SU-DHL-6 (cell line): Measurements from ENCODE around the gene SLC4A3.

Experiments
- H2AFZ ChIP-seq: fragments of 200-600 bp; sonication (generic); 2 replicates; pipeline ENCODE4 v1.6.1; 2014; ENCODE audit warnings: low read depth, mild to moderate bottlenecking, moderate library complexity, mixed read lengths, antibody characterized with exemption, low read length; ENCODE audit not compliant: severe bottlenecking
- H3F3A ChIP-seq: fragments of 200-600 bp; shearing (Covaris generic); 2 replicates; pipeline ENCODE4 v1.6.0; 2016; ENCODE audit warnings: antibody characterized with exemption, mild to moderate bottlenecking; ENCODE audit not compliant: insufficient read depth
- H3K27ac ChIP-seq: fragments of 200-600 bp; sonication (generic); 2 replicates; pipeline ENCODE4 v1.5.1; 2016; ENCODE audit warnings: low read depth, mild to moderate bottlenecking, low read length, moderate library complexity, mixed read lengths
- H3K27me3 ChIP-seq: fragments of 200-600 bp; sonication (generic), shearing (Covaris generic); 2 replicates; pipeline ENCODE4 v1.6.0; 2014; ENCODE audit warnings: mild to moderate bottlenecking, low read length
- H3K36me3 ChIP-seq: fragments of 200-600 bp; sonication (generic); 2 replicates; pipeline ENCODE4 v1.6.1; 2014; ENCODE audit warnings: mild to moderate bottlenecking, low read length, mixed read lengths
- H3K4me2 ChIP-seq: fragments of 300-600, 200-600 bp; shearing (Covaris generic), sonication (generic); 2 replicates; pipeline ENCODE4 v1.6.0; 2014; ENCODE audit warnings: low read length, low read depth, mild to moderate bottlenecking; ENCODE audit not compliant: poor library complexity, severe bottlenecking
- H3K4me3 ChIP-seq: fragments of 200-600 bp; sonication (generic); 2 replicates; pipeline ENCODE4 v1.5.1; 2014; ENCODE audit warnings: antibody characterized with exemption, low read length, mild to moderate bottlenecking, mixed read lengths; ENCODE audit not compliant: insufficient read depth, poor library complexity, severe bottlenecking
- H3K79me2 ChIP-seq: fragments of 200-600 bp; sonication (generic); 2 replicates; pipeline ENCODE4 v1.6.1; 2014; ENCODE audit warnings: mild to moderate bottlenecking, low read length, moderate library complexity; ENCODE audit not compliant: insufficient read depth
- H3K9ac ChIP-seq: fragments of 200-600 bp; sonication (generic); 2 replicates; pipeline ENCODE4 v1.7.0; 2014; ENCODE audit warnings: mild to moderate bottlenecking, low read length
- H3K9me2 ChIP-seq: fragments of 200-600 bp; sonication (generic); replicated peaks from 2 replicates; pipeline ENCODE4 v1.6.1; 2014; ENCODE audit warnings: low read length; ENCODE audit not compliant: insufficient read depth
- H3K9me3 ChIP-seq: fragments of 200-600 bp; sonication (generic); 2 replicates; pipeline ENCODE4 v1.6.1; 2014; ENCODE audit warnings: low read length, mixed read lengths; ENCODE audit not compliant: insufficient read depth
- H4K20me1 ChIP-seq: fragments of 200-600 bp; sonication (generic); 2 replicates; pipeline ENCODE4 v1.6.1; 2014; ENCODE audit warnings: low read depth, mild to moderate bottlenecking, antibody characterized with exemption, low read length, moderate library complexity, mixed read lengths
- EZH2phosphoT487 ChIP-seq: fragments of 200-600 bp; sonication (generic), shearing (Covaris generic); conservative IDR thresholded peaks from 2 replicates; pipeline ENCODE4 v1.6.1; 2018; ENCODE audit warnings: mild to moderate bottlenecking, antibody characterized with exemption, low read length, moderate library complexity, mixed read lengths
- TF ChIP-seq, protein P1 (sequence below): fragments of 200-600 bp; sonication (generic); IDR thresholded peaks from one replicate; pipeline ENCODE4 v1.5.1; 2017; ENCODE audit warnings: antibody characterized with exemption, mild to moderate bottlenecking, low read length, moderate library complexity; ENCODE audit not compliant: insufficient read depth, poor library complexity, severe bottlenecking

Gene SLC4A3

DNA sequence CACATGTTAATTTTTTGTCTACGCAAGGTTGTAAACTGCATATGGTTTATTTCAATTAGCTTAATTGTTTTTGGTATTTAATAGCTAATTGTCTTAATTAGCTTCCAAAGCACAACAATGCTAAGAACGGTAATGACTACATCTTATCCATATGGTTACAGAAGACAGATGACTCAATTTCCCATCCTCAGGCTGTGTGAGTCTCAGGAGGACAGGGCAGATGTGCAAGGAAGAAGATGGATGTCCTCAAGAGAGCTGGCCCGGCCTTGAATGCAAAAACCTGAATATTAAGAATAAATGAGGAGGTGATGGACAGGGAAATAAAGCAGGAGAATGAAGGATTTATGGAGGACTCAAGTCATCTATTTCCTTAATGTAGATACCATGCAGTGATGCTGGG is 31.4 kb downstream of the SLC4A3 start:
- no peak overlapping the region for H2AFZ ChIP-seq
- peaks cover 7% of the 10 kb centered on the region; the same call in 1 of the 2 replicates for H3K9me3 ChIP-seq
- H3K9me2 ChIP-seq = no peaks in the 10 kb centered on the region
- no peak overlapping the region for H3K27ac ChIP-seq
- no peak overlapping the region for H3K9ac ChIP-seq
- H3F3A ChIP-seq = no peaks in the 10 kb centered on the region
- no peak for TF ChIP-seq EZH2phosphoT487
- TF ChIP-seq, protein P1, sequence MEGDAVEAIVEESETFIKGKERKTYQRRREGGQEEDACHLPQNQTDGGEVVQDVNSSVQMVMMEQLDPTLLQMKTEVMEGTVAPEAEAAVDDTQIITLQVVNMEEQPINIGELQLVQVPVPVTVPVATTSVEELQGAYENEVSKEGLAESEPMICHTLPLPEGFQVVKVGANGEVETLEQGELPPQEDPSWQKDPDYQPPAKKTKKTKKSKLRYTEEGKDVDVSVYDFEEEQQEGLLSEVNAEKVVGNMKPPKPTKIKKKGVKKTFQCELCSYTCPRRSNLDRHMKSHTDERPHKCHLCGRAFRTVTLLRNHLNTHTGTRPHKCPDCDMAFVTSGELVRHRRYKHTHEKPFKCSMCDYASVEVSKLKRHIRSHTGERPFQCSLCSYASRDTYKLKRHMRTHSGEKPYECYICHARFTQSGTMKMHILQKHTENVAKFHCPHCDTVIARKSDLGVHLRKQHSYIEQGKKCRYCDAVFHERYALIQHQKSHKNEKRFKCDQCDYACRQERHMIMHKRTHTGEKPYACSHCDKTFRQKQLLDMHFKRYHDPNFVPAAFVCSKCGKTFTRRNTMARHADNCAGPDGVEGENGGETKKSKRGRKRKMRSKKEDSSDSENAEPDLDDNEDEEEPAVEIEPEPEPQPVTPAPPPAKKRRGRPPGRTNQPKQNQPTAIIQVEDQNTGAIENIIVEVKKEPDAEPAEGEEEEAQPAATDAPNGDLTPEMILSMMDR = no peak
- no peak overlapping the region for H3K4me2 ChIP-seq
- H3K4me3 ChIP-seq = no peak overlapping the region
- H3K27me3 ChIP-seq = no peaks in the 10 kb centered on the region
- no peaks in the 10 kb centered on the region for H4K20me1 ChIP-seq
- no peaks in the 10 kb centered on the region for H3K36me3 ChIP-seq
- H3K79me2 ChIP-seq = no peaks in the 10 kb centered on the region

DNA sequence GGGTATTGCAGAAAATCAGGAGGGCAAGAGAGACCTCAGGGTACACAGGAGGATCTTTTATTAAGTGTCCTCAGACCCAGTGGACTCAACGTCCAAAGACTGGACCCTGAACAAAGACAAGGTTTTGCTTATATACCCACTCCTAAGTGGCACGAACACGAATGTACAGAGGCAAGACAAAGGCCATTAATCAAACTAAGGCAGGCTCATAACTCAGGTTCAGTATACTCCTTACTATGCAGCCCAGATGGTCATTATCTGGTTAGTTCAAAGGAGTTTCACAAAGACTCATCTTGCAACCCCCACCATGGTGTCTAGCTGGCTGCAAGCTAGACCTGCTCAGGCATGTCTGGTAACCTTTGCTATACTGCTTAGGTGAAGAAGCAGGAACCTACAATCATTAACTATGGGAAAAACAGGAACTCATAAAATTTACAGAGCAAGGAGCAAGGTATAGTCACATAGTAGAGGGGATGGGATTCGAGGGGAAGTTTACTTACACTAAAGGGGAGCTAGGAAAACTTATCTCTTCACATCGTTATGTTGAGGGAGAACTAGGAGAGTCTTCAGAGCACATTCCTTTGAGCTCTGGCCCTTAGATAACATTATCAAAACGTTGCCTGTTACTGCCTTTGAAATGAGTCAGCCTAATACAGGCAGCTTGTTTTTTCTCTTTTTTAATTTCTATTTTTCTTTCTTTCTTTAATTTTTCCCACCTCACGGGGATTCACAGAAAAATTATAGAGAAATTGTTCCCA is 33.9 kb downstream of the SLC4A3 start:
- no peaks in the 10 kb centered on the region for H3K79me2 ChIP-seq
- H2AFZ ChIP-seq = no peak overlapping the region
- H4K20me1 ChIP-seq = no peaks in the 10 kb centered on the region
- TF ChIP-seq EZH2phosphoT487 = no peak
- TF ChIP-seq, protein P1 = no peak
- no peak overlapping the region for H3K27ac ChIP-seq
- H3K27me3 ChIP-seq = no peaks in the 10 kb centered on the region
- H3K9me2 ChIP-seq = no peaks in the 10 kb centered on the region
- H3K36me3 ChIP-seq = no peaks in the 10 kb centered on the region
- H3K4me3 ChIP-seq = no peak overlapping the region
- H3K9me3 ChIP-seq = peaks cover 7% of the 10 kb centered on the region; the same call in 1 of the 2 replicates
- H3K9ac ChIP-seq = no peak overlapping the region
- no peak overlapping the region for H3K4me2 ChIP-seq
- H3F3A ChIP-seq = no peaks in the 10 kb centered on the region

DNA sequence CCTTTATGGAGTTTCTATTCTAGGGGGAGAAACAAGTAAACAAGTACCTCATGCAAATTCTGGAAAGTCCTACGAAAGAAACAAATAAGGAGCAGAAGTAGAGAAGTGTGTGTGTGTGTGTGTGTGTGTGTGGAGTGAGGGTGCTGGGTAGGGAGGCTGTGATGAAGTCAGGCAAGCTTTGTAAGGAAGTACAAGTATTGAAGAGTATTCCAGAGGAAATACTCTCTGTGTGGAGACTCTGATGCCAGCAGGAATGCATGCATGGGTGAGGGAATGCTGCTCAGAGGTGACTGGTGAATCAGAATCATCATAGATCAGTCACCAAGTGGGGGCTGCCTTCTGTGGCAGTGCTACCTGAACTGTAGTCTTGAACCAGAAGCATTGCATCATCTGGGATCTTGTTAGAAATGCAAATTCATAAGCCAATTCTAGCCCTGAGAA is 34.5 kb downstream of the SLC4A3 start:
- Histone ChIP-seq H3K9ac (no peak overlapping the region), H3K4me3 (no peak overlapping the region), H3K79me2 (no peaks in the 10 kb centered on the region), H3K36me3 (no peaks in the 10 kb centered on the region), H3F3A (no peaks in the 10 kb centered on the region), H3K4me2 (no peak overlapping the region), H4K20me1 (no peaks in the 10 kb centered on the region), H3K9me3 (peaks cover 7% of the 10 kb centered on the region; the same call in 1 of the 2 replicates), H3K9me2 (no peaks in the 10 kb centered on the region), H3K27me3 (no peaks in the 10 kb centered on the region), H3K27ac (no peak overlapping the region), H2AFZ (no peak overlapping the region)
- TF ChIP-seq EZH2phosphoT487 = no peak
- TF ChIP-seq, protein P1 = no peak
